Measurements from ENCODE around the gene TRDN.

GRCh38 chr6:123625696-123626095, 11.1 kb downstream of the TRDN start:
- TF ChIP-seq CTCF (IDR thresholded peaks at IDR 0.05) (no peak), POLR2A (IDR thresholded peaks at IDR 0.05) (no peak)

Measured in esophagus squamous epithelium (tissue), 4 donors.